ENCODE results near the gene NPM3. TPM values are rescaled to one million over a fixed set of nuclear protein-coding genes. Genes with fewer than 3 reads are reported as not detected.

NPM3 gene
- total and polyA plus RNA-seq, 2 of the 4 experiments (the other 2 are of a cell fraction), result 84.1 to 112 TPM

DNA sequence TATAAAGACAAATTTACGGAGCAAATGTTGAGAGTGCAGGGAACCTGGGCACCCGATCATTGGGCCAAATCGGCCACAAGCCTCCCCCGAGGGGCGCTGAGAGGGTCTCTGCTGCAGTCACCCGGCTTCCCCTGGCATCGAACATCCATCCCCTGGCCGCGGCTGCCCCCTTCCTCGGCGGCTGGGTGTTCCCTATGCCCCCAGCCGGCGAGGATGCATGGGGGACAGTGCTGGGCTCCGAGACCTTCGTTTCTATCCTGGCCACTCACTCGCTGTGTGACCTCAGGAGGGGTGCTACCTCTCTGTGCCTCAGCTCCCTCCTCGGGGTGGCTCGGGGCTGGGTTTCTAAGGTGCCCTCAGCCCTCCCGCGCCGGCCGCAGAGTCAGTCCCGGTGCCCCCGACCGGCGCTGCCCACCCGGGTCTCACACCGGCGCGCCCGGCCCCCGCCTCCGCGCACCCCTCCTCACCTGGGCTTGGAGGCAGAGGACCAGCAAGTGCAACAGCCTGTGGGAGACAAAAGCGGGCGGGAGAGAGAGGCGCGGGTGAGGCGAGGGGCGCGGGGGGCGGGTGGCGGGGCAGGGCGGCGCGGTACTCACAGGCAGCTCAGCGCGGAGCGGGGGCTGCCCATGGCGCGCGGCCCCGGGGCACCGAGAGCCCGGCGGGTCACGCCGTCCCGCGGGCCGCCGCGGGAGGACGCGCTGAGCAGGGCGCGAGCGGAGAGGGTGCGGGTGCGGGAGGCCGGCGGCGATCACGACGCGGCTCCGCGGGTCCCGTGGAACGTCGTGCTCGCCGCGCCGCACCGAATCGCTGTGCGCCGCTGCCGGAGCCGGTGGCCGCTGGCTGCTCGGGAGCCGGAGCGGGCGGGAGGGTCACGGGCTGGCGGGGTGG lies 7.7 kb downstream of the NPM3 start, which contains the start of gene FGF8:
Gene FGF8 (minus strand): TSS at position 842 of the 888 bp plus-strand sequence. CDS start 214 bp downstream, at position 628.
- H3K9me3 ChIP-seq (ENCODE audit: control insufficient read depth, insufficient read depth, low read length), result no peaks in the 10 kb centered on the region
- H3K9ac ChIP-seq (ENCODE audit: low read depth, low read length), result no peak within 1 kb of the TSS
- H2BK120ac ChIP-seq (ENCODE audit: low read depth, low read length), result no peak within 1 kb of the TSS
- H3K4me3 ChIP-seq (ENCODE audit: insufficient read depth, low read depth, low read length), result peak within 1 kb of the TSS; percentile 25; the same call in 1 of the 2 replicates
- H3K9me1 ChIP-seq (ENCODE audit: insufficient read depth, low read length), result no peaks in the 10 kb centered on the region
- H3K4me1 ChIP-seq (ENCODE audit: control insufficient read depth, insufficient read depth, low read length), result peaks cover 2% of the 10 kb centered on the region; the same call in 1 of the 2 replicates
- WGBS, 2 experiments (ENCODE audit: extremely low coverage in 2 of 2, insufficient read length in 1 of 2), result 2% methylated on average over 15 of the region's 98 CpGs; no CpG with 5 or more reads in 1 of the 2 experiments
- peaks cover 24% of the 10 kb centered on the region for H4K20me1 ChIP-seq (ENCODE audit: insufficient read depth, low read length)
- H3K36me3 ChIP-seq (ENCODE audit: control insufficient read depth, insufficient read depth, low read length), result no peaks in the 10 kb centered on the region; the same call in 1 of the 2 replicates
- ATAC-seq (ENCODE audit: low read depth) (no peak; the same call in 1 of the 2 replicates), DNase-seq (no peak)
- H2AK9ac ChIP-seq (replicated peaks; ENCODE audit: low read depth, low read length, poor library complexity), result no peak within 1 kb of the TSS
- H4K8ac ChIP-seq (ENCODE audit: low read depth in 2 of 2, low read length in 2 of 2), result no peak within 1 kb of the TSS
- peaks cover 68% of the 10 kb centered on the region for H3K27me3 ChIP-seq (ENCODE audit: control insufficient read depth, insufficient read depth, low read length)
- no peak within 1 kb of the TSS for H2BK15ac ChIP-seq (ENCODE audit: low read depth, low read length)
- no peak within 1 kb of the TSS for H3K4ac ChIP-seq (ENCODE audit: low read depth, low read length)
- peaks cover 0 to 3% of the 10 kb centered on the region in 2 experiments; a peak in 1 of 4 replicates for H3K79me1 ChIP-seq (ENCODE audit: low read depth in 1 of 2, low read length in 2 of 2)
- no peak within 1 kb of the TSS for H3K23ac ChIP-seq (ENCODE audit: low read depth, low read length)
- H2AK5ac ChIP-seq (ENCODE audit: low read depth, low read length), result no peak within 1 kb of the TSS
- no peak within 1 kb of the TSS for H3K56ac ChIP-seq (ENCODE audit: extremely low read depth, insufficient read depth, low read length)
- H3K4me2 ChIP-seq (ENCODE audit: low read depth, low read length), result no peak within 1 kb of the TSS
- no peak within 1 kb of the TSS for H4K5ac ChIP-seq (ENCODE audit: low read depth, low read length)
- H3K14ac ChIP-seq (replicated peaks; ENCODE audit: low read depth, low read length), result no peak within 1 kb of the TSS
- H2BK5ac ChIP-seq (ENCODE audit: low read depth, low read length, poor library complexity, severe bottlenecking), result no peak within 1 kb of the TSS
- intact Hi-C loops (cut with micrococcal nuclease), result no loop called here
- in situ Hi-C loops (cut with MboI; ENCODE audit: low sequenced_read_pairs), result no loop called here
- H3K27ac ChIP-seq (ENCODE audit: insufficient read depth, low read length), result no peak within 1 kb of the TSS
- dilution Hi-C loops (cut with HindIII; ENCODE audit: low sequenced_read_pairs, unreplicated experiment), result no loop called here
- H3K18ac ChIP-seq (ENCODE audit: low read depth, low read length), result no peak within 1 kb of the TSS
- H4K91ac ChIP-seq (ENCODE audit: insufficient read depth, low read depth, low read length), result no peak within 1 kb of the TSS
- peak within 1 kb of the TSS; percentile 43 for H2AFZ ChIP-seq (replicated peaks; ENCODE audit: low read length, poor library complexity)
- ChIA-PET CTCF (no interaction called here), POLR2A (ENCODE audit: unreplicated experiment) (no interaction called here)
- no peak within 1 kb of the TSS for H2BK20ac ChIP-seq (ENCODE audit: low read depth, low read length)
- BruUV-seq (replicated peaks), result no TSS peak
- TF ChIP-seq RFX5 (IDR thresholded peaks at IDR 0.05; ENCODE audit: low read depth, low read length) (no peak), MAZ (IDR thresholded peaks at IDR 0.05; ENCODE audit: borderline replicate concordance, low read depth, low read length) (no peak), CHD1 (IDR thresholded peaks at IDR 0.05; ENCODE audit: low read depth, low read length) (no peak), POLR2A (IDR thresholded peaks at IDR 0.05; ENCODE audit: low read depth, low read length) (no peak), FOS (IDR thresholded peaks at IDR 0.05; ENCODE audit: low read depth, low read length) (no peak), MXI1 (IDR thresholded peaks at IDR 0.05; ENCODE audit: borderline replicate concordance, low read depth, low read length) (no peak), USF2 (IDR thresholded peaks at IDR 0.05; ENCODE audit: low read depth, low read length) (no peak), MAFK (IDR thresholded peaks at IDR 0.05; ENCODE audit: low read depth, low read length) (no peak), CEBPB (IDR thresholded peaks at IDR 0.05; ENCODE audit: low read depth, low read length) (no peak), BHLHE40 (IDR thresholded peaks at IDR 0.05; ENCODE audit: low read depth, low read length) (no peak), SMC3 (IDR thresholded peaks at IDR 0.05; ENCODE audit: low read depth, low read length) (no peak), RCOR1 (IDR thresholded peaks at IDR 0.05; ENCODE audit: insufficient replicate concordance, low read length) (no peak)
- TF ChIP-seq, protein P1, sequence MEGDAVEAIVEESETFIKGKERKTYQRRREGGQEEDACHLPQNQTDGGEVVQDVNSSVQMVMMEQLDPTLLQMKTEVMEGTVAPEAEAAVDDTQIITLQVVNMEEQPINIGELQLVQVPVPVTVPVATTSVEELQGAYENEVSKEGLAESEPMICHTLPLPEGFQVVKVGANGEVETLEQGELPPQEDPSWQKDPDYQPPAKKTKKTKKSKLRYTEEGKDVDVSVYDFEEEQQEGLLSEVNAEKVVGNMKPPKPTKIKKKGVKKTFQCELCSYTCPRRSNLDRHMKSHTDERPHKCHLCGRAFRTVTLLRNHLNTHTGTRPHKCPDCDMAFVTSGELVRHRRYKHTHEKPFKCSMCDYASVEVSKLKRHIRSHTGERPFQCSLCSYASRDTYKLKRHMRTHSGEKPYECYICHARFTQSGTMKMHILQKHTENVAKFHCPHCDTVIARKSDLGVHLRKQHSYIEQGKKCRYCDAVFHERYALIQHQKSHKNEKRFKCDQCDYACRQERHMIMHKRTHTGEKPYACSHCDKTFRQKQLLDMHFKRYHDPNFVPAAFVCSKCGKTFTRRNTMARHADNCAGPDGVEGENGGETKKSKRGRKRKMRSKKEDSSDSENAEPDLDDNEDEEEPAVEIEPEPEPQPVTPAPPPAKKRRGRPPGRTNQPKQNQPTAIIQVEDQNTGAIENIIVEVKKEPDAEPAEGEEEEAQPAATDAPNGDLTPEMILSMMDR (conservative IDR thresholded peaks at IDR 0.05; ENCODE audit: low read depth, low read length), result no peak
- TF ChIP-seq, protein P2, sequence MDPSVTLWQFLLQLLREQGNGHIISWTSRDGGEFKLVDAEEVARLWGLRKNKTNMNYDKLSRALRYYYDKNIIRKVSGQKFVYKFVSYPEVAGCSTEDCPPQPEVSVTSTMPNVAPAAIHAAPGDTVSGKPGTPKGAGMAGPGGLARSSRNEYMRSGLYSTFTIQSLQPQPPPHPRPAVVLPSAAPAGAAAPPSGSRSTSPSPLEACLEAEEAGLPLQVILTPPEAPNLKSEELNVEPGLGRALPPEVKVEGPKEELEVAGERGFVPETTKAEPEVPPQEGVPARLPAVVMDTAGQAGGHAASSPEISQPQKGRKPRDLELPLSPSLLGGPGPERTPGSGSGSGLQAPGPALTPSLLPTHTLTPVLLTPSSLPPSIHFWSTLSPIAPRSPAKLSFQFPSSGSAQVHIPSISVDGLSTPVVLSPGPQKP (IDR thresholded peaks at IDR 0.05; ENCODE audit: borderline replicate concordance, low read depth, low read length), result no peak
